ENCODE data around the gene DNASE1L3.

The DNASE1L3 gene

GRCh38 chr3:58154626-58155449 lies 55.9 kb downstream of the DNASE1L3 start:
- DNase-seq: no peak

- DNase-seq: no peak
Observed at GRCh38 chr3:58153371-58153770, 57.4 kb downstream of the DNASE1L3 start.

GRCh38 chr3:58152225-58153015 lies 58.4 kb downstream of the DNASE1L3 start:
- DNase-seq: no peak

DNA sequence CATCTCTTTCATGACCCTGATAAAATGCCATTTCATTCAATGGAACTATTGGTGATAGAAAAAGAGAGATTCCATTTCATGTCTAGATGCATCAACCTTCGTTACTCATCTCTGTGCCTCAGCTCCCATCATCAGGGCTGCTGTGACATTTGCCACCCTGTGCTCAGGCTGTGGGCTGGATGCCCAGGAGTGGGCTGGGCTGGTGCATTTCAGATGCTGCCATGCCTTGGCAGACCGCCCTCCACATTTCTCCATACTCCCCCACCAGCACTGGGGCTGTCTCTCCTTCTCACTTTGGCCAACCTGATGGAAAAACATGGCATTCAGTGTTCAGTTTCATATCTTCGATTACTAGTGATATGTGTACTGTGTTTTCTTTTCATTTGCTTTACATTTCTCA lies 59.1 kb downstream of the DNASE1L3 start:
- no peak for DNase-seq

- DNase-seq: no peak
Observed at GRCh38 chr3:58150810-58151199, 60.0 kb downstream of the DNASE1L3 start.

DNA sequence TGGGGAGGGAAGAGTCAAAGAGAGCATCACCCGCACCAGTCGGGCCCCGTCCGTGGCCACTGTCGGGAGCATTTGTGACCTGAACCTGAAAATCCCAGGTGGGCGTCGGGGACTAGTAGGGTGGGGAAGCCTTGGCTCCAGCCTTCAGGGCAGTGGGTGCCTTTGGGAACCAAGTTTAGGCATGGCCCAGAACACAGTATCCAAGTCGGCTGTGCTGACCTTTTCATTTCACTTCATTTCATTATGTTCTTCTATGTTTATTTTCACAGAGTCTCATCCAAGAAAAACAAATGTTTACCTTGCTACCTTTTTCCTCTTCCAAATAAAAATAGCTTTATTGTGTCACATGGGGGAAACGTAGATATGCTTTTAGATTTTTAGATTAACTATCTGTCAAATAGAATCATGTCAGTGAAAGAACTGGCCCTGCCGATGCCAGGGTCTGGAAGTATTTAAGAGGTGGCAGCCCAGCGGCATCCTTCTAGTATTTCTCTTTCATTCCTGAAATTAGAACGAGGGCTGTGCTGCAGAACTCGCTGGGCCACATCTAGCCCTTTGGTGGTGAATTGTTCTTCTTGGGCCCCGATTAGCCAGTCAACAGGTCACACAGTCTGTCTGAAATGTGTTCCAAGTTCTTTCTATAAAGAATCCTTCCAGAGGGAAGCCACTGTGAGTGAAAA lies 60.5 kb downstream of the DNASE1L3 start:
- DNase-seq: no peak

- no peak for DNase-seq
Observed at GRCh38 chr3:58148049-58148448, 62.7 kb downstream of the DNASE1L3 start.

- DNase-seq: no peak
Observed at GRCh38 chr3:58144478-58145325, 66.1 kb downstream of the DNASE1L3 start.

DNA sequence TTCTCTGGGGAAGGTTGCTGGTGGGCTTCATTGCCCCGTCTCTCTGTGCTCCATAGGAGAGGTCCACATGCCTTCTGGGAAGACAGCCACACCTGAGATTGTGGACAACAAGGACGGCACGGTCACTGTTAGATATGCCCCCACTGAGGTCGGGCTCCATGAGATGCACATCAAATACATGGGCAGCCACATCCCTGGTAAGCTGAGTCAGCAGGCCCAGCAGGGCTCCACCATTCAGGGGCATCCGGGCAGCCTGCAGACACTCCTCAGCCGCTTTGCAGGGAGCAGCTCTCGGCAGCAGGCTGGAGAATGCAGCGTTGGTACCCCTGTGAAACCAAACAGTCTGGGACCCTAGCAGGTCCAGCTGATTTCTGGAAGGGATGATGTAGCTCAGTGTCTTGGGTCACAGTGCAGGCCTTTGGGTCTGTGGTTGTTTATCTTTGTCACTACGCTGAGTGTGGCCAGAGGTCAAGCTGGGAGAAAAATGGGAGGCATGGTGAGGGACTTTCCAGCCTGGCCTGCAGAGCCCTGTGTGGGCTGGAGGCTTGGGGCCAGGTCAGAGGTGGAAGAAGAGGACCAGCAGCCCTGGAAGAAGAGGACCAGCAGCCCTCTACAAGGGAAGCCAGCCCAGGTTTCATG lies 67.2 kb downstream of the DNASE1L3 start:
- no peak for DNase-seq
